Calu3 (cell line): Measurements from ENCODE around the gene NOX3. TPM values are rescaled to one million over a fixed set of nuclear protein-coding genes. Genes with fewer than 3 reads are reported as not detected.

Experiments used
- BruUV-seq: library from RNA; stranded (reverse); fragments of 400-500 nt; replicated peaks from 2 replicates; lab custom pipeline; 2021; lab: Mats Ljungman, UMichigan
- CTCF ChIA-PET: fragments of 300-600 bp; sonication (Branson Sonifier 250); formaldehyde crosslinking; loops from one replicate; lab custom pipeline; 2022; ENCODE audit warnings: antibody characterized with exemption; lab: Charles Lee
- DNase-seq: peaks from one replicate; pipeline ENCODE4 v3.0.0; 2022
- H3K27ac Mint-ChIP-seq: one replicate; pipeline ENCODE4 v1.8.0; 2022; ENCODE audit warnings: mixed read lengths; ENCODE audit not compliant: unreplicated experiment
- H3K27me3 Mint-ChIP-seq: one replicate; pipeline ENCODE4 v1.8.0; 2022; ENCODE audit warnings: mixed read lengths; ENCODE audit not compliant: unreplicated experiment
- H3K36me3 Mint-ChIP-seq: one replicate; pipeline ENCODE4 v1.8.0; 2022; ENCODE audit warnings: mild to moderate bottlenecking, moderate library complexity, mixed read lengths; ENCODE audit not compliant: insufficient read depth, unreplicated experiment
- H3K4me1 Mint-ChIP-seq: one replicate; pipeline ENCODE4 v1.8.0; 2022; ENCODE audit warnings: mild to moderate bottlenecking, low read depth, mixed read lengths; ENCODE audit not compliant: unreplicated experiment
- H3K4me3 Mint-ChIP-seq: one replicate; pipeline ENCODE4 v1.8.0; 2022; ENCODE audit warnings: mild to moderate bottlenecking, low read depth, moderate library complexity, mixed read lengths; ENCODE audit not compliant: unreplicated experiment
- H3K9me3 Mint-ChIP-seq: one replicate; pipeline ENCODE4 v1.8.0; 2022; ENCODE audit warnings: low read depth, mixed read lengths; ENCODE audit not compliant: unreplicated experiment
- CTCF ChIP-seq: fragments of 200-600 bp; IDR thresholded peaks from one replicate; pipeline ENCODE4 v1.8.0; 2022; ENCODE audit warnings: antibody characterized with exemption; ENCODE audit not compliant: unreplicated experiment
- intact Hi-C: fragments of 100-400 bp; cut with micrococcal nuclease; formaldehyde crosslinking; loops from one replicate; pipeline ENCODE4 v1.10.0; 2022; ENCODE audit not compliant: unreplicated experiment
- total RNA-seq: library from RNA; stranded (reverse); gene quantifications from 2 replicates; pipeline ENCODE4 v1.2.3, GENCODE V29; 2022

The NOX3 gene
- total RNA-seq, 1 experiment from 2014 or later: not detected

DNA sequence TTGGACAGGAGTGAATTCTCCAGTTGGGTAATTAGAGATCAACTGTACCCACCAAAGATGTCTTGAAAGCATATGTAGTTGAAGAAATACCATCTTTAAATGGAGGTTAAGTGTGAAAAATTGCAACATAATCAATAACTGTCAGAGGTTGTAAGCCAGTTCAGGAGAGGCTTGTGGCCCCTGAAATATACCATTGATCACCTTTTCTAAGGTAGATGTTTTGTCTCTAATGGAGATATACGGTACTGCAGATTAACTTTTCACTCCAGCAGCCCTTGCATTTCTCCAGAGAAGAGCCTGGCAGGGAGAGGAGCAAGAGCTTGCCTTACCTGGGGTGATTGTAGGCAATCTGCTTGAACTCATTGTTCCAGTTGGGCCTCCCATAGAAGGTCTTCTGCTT, 48.8 kb downstream of the NOX3 start:
- no peak overlapping the region for H3K27ac Mint-ChIP-seq
- BruUV-seq: no TSS peak
- intact Hi-C loops: no loop called here
- no peak for DNase-seq
- CTCF ChIA-PET: no interaction called here
- no peaks in the 10 kb centered on the region for H3K27me3 Mint-ChIP-seq
- H3K4me3 Mint-ChIP-seq: no peak overlapping the region
- no peaks in the 10 kb centered on the region for H3K36me3 Mint-ChIP-seq
- no peaks in the 10 kb centered on the region for H3K9me3 Mint-ChIP-seq
- TF ChIP-seq CTCF: no peak
- H3K4me1 Mint-ChIP-seq: no peaks in the 10 kb centered on the region

DNA sequence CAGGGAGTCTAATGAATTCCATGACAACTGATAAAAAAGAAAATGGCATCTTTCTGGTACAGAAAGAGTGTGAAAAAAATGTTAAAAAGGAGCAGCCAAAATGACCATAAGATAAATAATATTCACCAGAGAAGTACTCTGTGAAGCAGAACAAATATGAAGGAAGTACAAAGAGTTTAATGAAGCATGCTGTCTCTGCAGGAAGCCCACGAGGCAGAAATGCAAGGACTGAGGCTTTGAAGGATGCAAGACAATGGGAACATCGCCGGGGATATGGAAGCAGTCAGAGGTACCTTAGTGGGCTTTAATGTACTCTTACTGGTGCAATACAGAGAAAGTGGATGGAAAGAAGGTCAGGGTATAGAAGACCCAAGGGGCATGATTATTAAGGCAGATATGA, 50.7 kb downstream of the NOX3 start:
- CTCF ChIA-PET: no interaction called here
- TF ChIP-seq CTCF: no peak

DNA sequence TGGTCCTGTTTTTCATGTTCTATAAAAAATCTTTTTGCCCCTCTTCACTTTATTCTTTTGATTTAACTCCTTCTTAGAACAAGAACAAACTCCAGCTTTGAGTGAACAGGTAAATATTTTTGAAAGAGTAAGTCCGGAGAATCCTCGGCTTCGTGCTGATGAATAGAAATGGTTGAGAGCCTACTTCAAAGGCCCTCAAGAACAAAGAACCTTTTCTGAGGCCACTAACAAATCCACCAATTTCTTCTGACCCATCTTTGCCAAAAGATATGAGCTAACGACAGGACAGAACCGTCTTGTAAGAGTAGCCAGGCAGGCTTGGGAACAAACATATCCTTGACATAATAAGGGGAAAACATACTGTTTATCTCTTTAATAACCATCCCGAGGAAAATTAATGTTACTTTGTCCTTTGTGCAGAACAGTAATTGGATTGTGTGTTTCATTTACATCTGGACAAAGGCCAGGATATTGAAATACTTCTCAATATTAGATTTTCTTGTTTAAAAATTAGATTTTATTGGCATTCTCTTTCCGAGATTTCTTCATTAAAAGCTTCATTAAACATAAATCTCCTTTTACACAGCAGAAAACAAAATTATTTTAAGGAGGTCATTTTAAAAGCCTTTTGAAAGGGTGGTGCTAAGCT, 52.9 kb downstream of the NOX3 start:
- CTCF ChIA-PET: no interaction called here
- no peak for DNase-seq
- Mint-ChIP-seq H3K4me3 (no peak overlapping the region), H3K27ac (no peak overlapping the region), H3K4me1 (no peaks in the 10 kb centered on the region), H3K9me3 (no peaks in the 10 kb centered on the region), H3K27me3 (no peaks in the 10 kb centered on the region), H3K36me3 (no peaks in the 10 kb centered on the region)
- intact Hi-C loops: no loop called here
- no peak for TF ChIP-seq CTCF
- no TSS peak for BruUV-seq

More for the DNA sequence above, 50.7 kb downstream of the NOX3 start:
- intact Hi-C loops: no loop called here
- DNase-seq: no peak
- no TSS peak for BruUV-seq
- Mint-ChIP-seq H3K9me3 (no peaks in the 10 kb centered on the region), H3K4me3 (no peak overlapping the region), H3K36me3 (no peaks in the 10 kb centered on the region), H3K4me1 (no peaks in the 10 kb centered on the region), H3K27ac (no peak overlapping the region), H3K27me3 (no peaks in the 10 kb centered on the region)

- no TSS peak for BruUV-seq
- no peak for TF ChIP-seq CTCF
- H3K4me3 Mint-ChIP-seq: no peak overlapping the region
- no peaks in the 10 kb centered on the region for H3K9me3 Mint-ChIP-seq
- no peaks in the 10 kb centered on the region for H3K27me3 Mint-ChIP-seq
- H3K27ac Mint-ChIP-seq: no peak overlapping the region
- no peak for DNase-seq
- H3K36me3 Mint-ChIP-seq: no peaks in the 10 kb centered on the region
- H3K4me1 Mint-ChIP-seq: no peaks in the 10 kb centered on the region
- intact Hi-C loops: no loop called here
- CTCF ChIA-PET: no interaction called here
Measured at GRCh38 chr6:155400654-155400965, 55.0 kb downstream of the NOX3 start.
